Transverse colon (tissue), 4 donors: ENCODE results near the gene HDAC8. TPM values are rescaled to one million over a fixed set of nuclear protein-coding genes. Genes with fewer than 3 reads are reported as not detected.
"Not testable (repeated sequence)": the region's sequence is repeated elsewhere in the genome, so short reads cannot be mapped to it uniquely, and the experiment has no call there.

Experiments
- DNase-seq: peaks from one replicate; pipeline ENCODE4 v3.0.0-alpha.2; 2019
- H3K27ac ChIP-seq, 4 donors: fragments of 200-600 bp; sonication (generic); 2 replicates each; pipeline ENCODE4 v1.5.1; 2016 to 2018; ENCODE audit warnings: inconsistent platforms in 4 of 4
- H3K27me3 ChIP-seq: fragments of 200-600 bp; sonication (generic); 2 replicates; pipeline ENCODE4 v1.5.1; 2017; ENCODE audit warnings: inconsistent platforms
- H3K36me3 ChIP-seq, 4 donors: fragments of 200-600 bp; sonication (generic); 2 replicates each; pipeline ENCODE4 v1.5.1; 2017 to 2019; ENCODE audit warnings: inconsistent platforms in 4 of 4
- H3K4me1 ChIP-seq, 4 donors: fragments of 200-600 bp; sonication (generic); 2 replicates each; pipeline ENCODE4 v1.5.1; 2017 to 2020; ENCODE audit warnings: inconsistent platforms in 4 of 4
- H3K4me3 ChIP-seq, 4 donors: fragments of 200-600 bp; sonication (generic); 1 replicate in 1 of 4; 2 replicates in 3 of 4; pipeline versions ENCODE4 v1.5.1 to v1.6.1; 2017 to 2019; ENCODE audit warnings: inconsistent platforms in 4 of 4
- H3K9me3 ChIP-seq, 2 donors: fragments of 200-600 bp; sonication (generic); 2 replicates each; pipeline ENCODE4 v1.5.1; 2017 to 2019; ENCODE audit warnings: inconsistent platforms in 2 of 2
- CTCF ChIP-seq, 5 experiments: fragments of 200-600 bp in 3 of 5; fragments of 450-650 bp in 2 of 5; sonication (generic) in 3 of 5; IDR thresholded peaks; 1 replicate in 2 of 5; 2 replicates in 3 of 5; pipeline ENCODE4 v1.5.1; 2016 to 2017; ENCODE audit warnings: antibody characterized with exemption in 5 of 5, inconsistent platforms in 3 of 5, mild to moderate bottlenecking in 2 of 5, moderate library complexity in 1 of 5
- EP300 ChIP-seq: sonication (generic); formaldehyde crosslinking; IDR thresholded peaks from one replicate; pipeline ENCODE4 v1.6.1; 2017; ENCODE audit warnings: antibody characterized with exemption, low read depth
- POLR2A ChIP-seq: fragments of 450-650 bp; IDR thresholded peaks from one replicate; pipeline ENCODE4 v1.6.1; 2016; ENCODE audit warnings: antibody characterized with exemption, mild to moderate bottlenecking, moderate library complexity
- POLR2AphosphoS5 ChIP-seq, 3 donors: sonication (generic); formaldehyde crosslinking; IDR thresholded peaks; one replicate each; pipeline ENCODE4 v1.6.1; 2016; ENCODE audit warnings: antibody characterized with exemption in 3 of 3
- WGBS, 2 donors: methylation state at CpG; one replicate each; pipeline ENCODE4 v1.1.5; 2018; ENCODE audit warnings: low coverage in 1 of 2; 5-methylcytosine and 5-hydroxymethylcytosine counted together
- in situ Hi-C, 4 donors: fragments of 200-750 bp; cut with MboI; loops; one replicate each; pipeline versions ENCODE4 v1.15.0 to v1.15.1; 2017; ENCODE audit warnings: low sequenced_read_pairs in 3 of 4, low pct_ligation_motif_present in 1 of 4, low pct_unique_long_range_greater_than_20kb in 1 of 4
- intact Hi-C: fragments of 100-400 bp; cut with DNase I; formaldehyde crosslinking; loops from one replicate; pipeline ENCODE4 v1.15.1; 2023; ENCODE audit warnings: low total_unique reads
- total RNA-seq, 4 donors: library from RNA; depleted of rRNA; stranded (reverse); fragments of >200 nt; gene quantifications; one replicate each; pipeline ENCODE4 v1.1.0, GENCODE V29; 2016

HDAC8 gene
- total RNA-seq, 4 donors from 2014 or later: 10.5 to 37.5 (median 18.4) TPM

DNA sequence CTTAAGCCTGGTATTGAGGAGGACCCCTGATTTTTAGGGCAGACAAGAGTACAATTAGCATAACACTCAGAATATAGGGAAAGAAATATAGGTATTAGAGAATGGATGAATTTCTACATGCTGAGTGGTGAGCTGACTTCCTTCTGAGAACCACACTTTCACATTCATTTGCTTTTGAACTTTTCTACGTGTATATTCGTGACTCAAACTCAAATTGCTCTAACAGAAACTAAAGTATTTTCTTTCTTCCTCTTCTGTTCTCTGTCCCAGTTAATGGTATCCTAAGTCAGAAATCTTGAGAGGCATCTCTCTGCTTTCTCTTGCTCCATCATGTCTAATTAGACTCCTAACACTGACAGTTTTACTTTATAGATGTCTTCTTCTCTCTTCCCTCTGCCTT is 163.8 kb downstream of the HDAC8 start:
- no peak for DNase-seq
- no peak overlapping the region for H3K4me3 ChIP-seq
- intact Hi-C loops: no loop called here
- no peak overlapping the region for H3K27ac ChIP-seq
- H3K9me3 ChIP-seq: no peaks in the 10 kb centered on the region
- no peaks in the 10 kb centered on the region for H3K36me3 ChIP-seq
- in situ Hi-C loops: no loop called here
- H3K27me3 ChIP-seq: no peaks in the 10 kb centered on the region
- TF ChIP-seq POLR2AphosphoS5 (IDR thresholded peaks at IDR 0.05) (no peak), POLR2A (no peak), CTCF (IDR thresholded peaks at IDR 0.05) (no peak), EP300 (no peak)
- H3K4me1 ChIP-seq: no peaks in the 10 kb centered on the region
- 53 to 80% methylated on average over 1 to 2 of the region's 2 CpGs for WGBS, 2 donors

GRCh38 chrX:72405136-72405535 is 167.5 kb downstream of the HDAC8 start:
- H3K36me3 ChIP-seq, in situ Hi-C loops, H3K27me3 ChIP-seq, H3K4me1 ChIP-seq, intact Hi-C loops, H3K27ac ChIP-seq, H3K4me3 ChIP-seq, H3K9me3 ChIP-seq, DNase-seq: not testable (repeated sequence)
- 88% methylated on average over 2 of the region's 2 CpGs; no CpG with 5 or more reads in 1 of the 2 donors for WGBS, 2 donors

- in situ Hi-C loops: no loop called here
- no peak for DNase-seq
- TF ChIP-seq EP300 (no peak), POLR2AphosphoS5 (IDR thresholded peaks at IDR 0.05) (no peak), CTCF (IDR thresholded peaks at IDR 0.05) (no peak), POLR2A (no peak)
- H3K27me3 ChIP-seq: no peaks in the 10 kb centered on the region
- no peak overlapping the region for H3K4me3 ChIP-seq
- intact Hi-C loops: loop anchor here (2.0 kb wide), 1 partner anchor 24 kb away; no protein-coding TSS in a partner anchor
- H3K36me3 ChIP-seq: no peaks in the 10 kb centered on the region
- no peaks in the 10 kb centered on the region for H3K9me3 ChIP-seq
- no peak overlapping the region for H3K27ac ChIP-seq
- H3K4me1 ChIP-seq: no peaks in the 10 kb centered on the region
Observed at GRCh38 chrX:72402614-72403013, 170.0 kb downstream of the HDAC8 start.

- no peak for DNase-seq
- Histone ChIP-seq H3K27me3 (no peaks in the 10 kb centered on the region), H3K4me3 (no peak overlapping the region), H3K9me3 (no peaks in the 10 kb centered on the region), H3K4me1 (peaks cover 0 to 2% (median 0%) of the 10 kb centered on the region in 4 donors), H3K27ac (no peak overlapping the region), H3K36me3 (no peaks in the 10 kb centered on the region)
- intact Hi-C loops: no loop called here
- in situ Hi-C loops: no loop called here
- TF ChIP-seq EP300: no peak
- no peak for TF ChIP-seq POLR2AphosphoS5 (IDR thresholded peaks at IDR 0.05)
- TF ChIP-seq POLR2A: no peak
- TF ChIP-seq CTCF (IDR thresholded peaks at IDR 0.05): no peak
Observed at GRCh38 chrX:72399816-72400215, 172.8 kb downstream of the HDAC8 start.

DNA sequence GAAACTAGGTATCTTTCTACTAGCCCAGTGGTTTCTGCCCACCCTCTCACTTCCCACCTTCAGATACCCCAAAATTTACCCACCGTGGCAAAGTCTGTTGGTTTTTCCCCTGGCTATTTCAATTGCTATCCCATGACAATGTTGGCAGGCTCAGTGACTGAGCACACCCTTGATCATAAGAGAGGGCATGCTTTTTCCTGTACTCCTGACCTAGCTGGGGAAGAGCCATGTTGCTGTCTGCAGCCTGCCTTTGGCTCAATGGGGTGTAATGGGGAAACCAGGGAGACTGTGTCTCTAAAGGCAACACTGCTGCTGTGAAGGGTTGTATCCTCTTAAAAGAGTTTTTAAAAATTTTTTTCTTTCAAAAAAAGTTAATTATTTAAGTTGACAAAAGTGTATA is 176.5 kb downstream of the HDAC8 start:
- TF ChIP-seq CTCF (IDR thresholded peaks at IDR 0.05) (no peak), POLR2A (no peak), POLR2AphosphoS5 (IDR thresholded peaks at IDR 0.05) (no peak), EP300 (no peak)
- H3K27me3 ChIP-seq: no peaks in the 10 kb centered on the region
- no peak overlapping the region for H3K27ac ChIP-seq
- no peaks in the 10 kb centered on the region for H3K9me3 ChIP-seq
- 58% methylated on average over 1 of the region's 1 CpG; no CpG with 5 or more reads in 1 of the 2 donors for WGBS, 2 donors
- no peak for DNase-seq
- in situ Hi-C loops (no loop called here), intact Hi-C loops (no loop called here)
- H3K4me3 ChIP-seq: no peak overlapping the region
- H3K4me1 ChIP-seq: peaks cover 0 to 2% (median 0%) of the 10 kb centered on the region in 4 donors
- no peaks in the 10 kb centered on the region for H3K36me3 ChIP-seq
